ELF-1 (cell line): Measurements from ENCODE around the gene CLRN2.
"Not testable (repeated sequence)": the region's sequence is repeated elsewhere in the genome, so short reads cannot be mapped to it uniquely, and the experiment has no call there.

ENCODE experiments used
- DNase-seq: peaks from one replicate; pipeline ENCODE4 v3.0.0-alpha.2; 2016; ENCODE audit warnings: low read depth, low spot score

The CLRN2 gene

GRCh38 chr4:17504081-17504480 lies 10.9 kb upstream of the CLRN2 start:
- DNase-seq = no peak

- DNase-seq = no peak
Observed at GRCh38 chr4:17510582-17510981, 4.4 kb upstream of the CLRN2 start.

- DNase-seq = peak; percentile 83
Observed at GRCh38 chr4:17511051-17511450, 3.9 kb upstream of the CLRN2 start.

GRCh38 chr4:17511509-17511949 lies 3.4 kb upstream of the CLRN2 start:
- DNase-seq = peak; percentile 55

- peak; percentile 83 for DNase-seq
Observed at GRCh38 chr4:17511950-17512795, 2.8 kb upstream of the CLRN2 start, which contains the start of gene QDPR. Gene QDPR (minus strand): TSS chr4:17512090. CDS start chr4:17512054, 36 bp downstream.

GRCh38 chr4:17512973-17513665 lies 1.8 kb upstream of the CLRN2 start:
- DNase-seq = no peak

GRCh38 chr4:17515445-17516407 lies 761 bp downstream of the CLRN2 start:
- no peak for DNase-seq

- DNase-seq = peak; percentile 10
Observed at GRCh38 chr4:17516980-17517379, 2.0 kb downstream of the CLRN2 start.

GRCh38 chr4:17517664-17518063 lies 2.7 kb downstream of the CLRN2 start:
- peak; percentile 85 for DNase-seq

- DNase-seq = no peak
Observed at GRCh38 chr4:17521595-17521994, 6.6 kb downstream of the CLRN2 start.

- no peak for DNase-seq
Observed at GRCh38 chr4:17523662-17524061, 8.7 kb downstream of the CLRN2 start.

- no peak for DNase-seq
Observed at GRCh38 chr4:17526695-17527477, 11.9 kb downstream of the CLRN2 start.

GRCh38 chr4:17528551-17529165 lies 13.7 kb downstream of the CLRN2 start:
- no peak for DNase-seq

- no peak for DNase-seq
Observed at GRCh38 chr4:17531538-17532285, 16.7 kb downstream of the CLRN2 start.

GRCh38 chr4:17534705-17535104 lies 19.7 kb downstream of the CLRN2 start:
- DNase-seq = no peak

GRCh38 chr4:17535242-17535641 lies 20.3 kb downstream of the CLRN2 start:
- DNase-seq = no peak

- DNase-seq = no peak
Observed at GRCh38 chr4:17535906-17536305, 20.9 kb downstream of the CLRN2 start.

- DNase-seq = not testable (repeated sequence)
Observed at GRCh38 chr4:17537060-17537459, 22.1 kb downstream of the CLRN2 start.

GRCh38 chr4:17544205-17544604 lies 29.2 kb downstream of the CLRN2 start:
- peak; percentile 48 for DNase-seq

GRCh38 chr4:17544831-17545234 lies 29.9 kb downstream of the CLRN2 start:
- no peak for DNase-seq
